ENCODE measurements around the gene DUSP9.

Gene DUSP9

GRCh38 chrX:153657161-153657560 lies 10.2 kb downstream of the DUSP9 start:
- DNase-seq (ENCODE audit: low read depth): no peak
- TF ChIP-seq, protein P1, sequence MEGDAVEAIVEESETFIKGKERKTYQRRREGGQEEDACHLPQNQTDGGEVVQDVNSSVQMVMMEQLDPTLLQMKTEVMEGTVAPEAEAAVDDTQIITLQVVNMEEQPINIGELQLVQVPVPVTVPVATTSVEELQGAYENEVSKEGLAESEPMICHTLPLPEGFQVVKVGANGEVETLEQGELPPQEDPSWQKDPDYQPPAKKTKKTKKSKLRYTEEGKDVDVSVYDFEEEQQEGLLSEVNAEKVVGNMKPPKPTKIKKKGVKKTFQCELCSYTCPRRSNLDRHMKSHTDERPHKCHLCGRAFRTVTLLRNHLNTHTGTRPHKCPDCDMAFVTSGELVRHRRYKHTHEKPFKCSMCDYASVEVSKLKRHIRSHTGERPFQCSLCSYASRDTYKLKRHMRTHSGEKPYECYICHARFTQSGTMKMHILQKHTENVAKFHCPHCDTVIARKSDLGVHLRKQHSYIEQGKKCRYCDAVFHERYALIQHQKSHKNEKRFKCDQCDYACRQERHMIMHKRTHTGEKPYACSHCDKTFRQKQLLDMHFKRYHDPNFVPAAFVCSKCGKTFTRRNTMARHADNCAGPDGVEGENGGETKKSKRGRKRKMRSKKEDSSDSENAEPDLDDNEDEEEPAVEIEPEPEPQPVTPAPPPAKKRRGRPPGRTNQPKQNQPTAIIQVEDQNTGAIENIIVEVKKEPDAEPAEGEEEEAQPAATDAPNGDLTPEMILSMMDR (IDR thresholded peaks at IDR 0.05; ENCODE audit: insufficient read depth, low read depth, low read length, missing control alignments): no peak
- H3K4me3 ChIP-seq (ENCODE audit: low read length): no peak overlapping the region

DNA sequence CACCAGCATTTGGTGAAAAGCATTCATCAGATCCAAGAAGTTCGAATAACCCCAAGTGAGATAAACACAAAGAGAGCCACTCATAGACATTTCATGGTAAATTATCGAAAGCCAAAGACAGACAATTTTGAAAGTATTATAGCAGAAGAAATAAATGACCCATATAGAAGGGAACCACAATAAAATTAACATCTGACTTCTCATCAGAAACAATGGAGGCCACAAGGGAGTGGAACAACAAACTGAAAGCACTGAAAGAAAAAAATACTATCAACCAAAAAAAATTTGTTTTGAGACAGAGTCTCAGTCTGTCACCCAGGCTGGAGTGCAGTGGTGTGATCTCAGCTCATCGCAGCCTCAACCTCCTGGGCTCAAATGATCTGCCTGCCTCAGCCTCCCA lies 12.3 kb downstream of the DUSP9 start:
- no peak overlapping the region for H3K4me3 ChIP-seq (ENCODE audit: low read length)
- DNase-seq (ENCODE audit: low read depth): no peak
- TF ChIP-seq, protein P1 (IDR thresholded peaks at IDR 0.05; ENCODE audit: insufficient read depth, low read depth, low read length, missing control alignments): no peak

GRCh38 chrX:153662266-153662665 lies 15.3 kb downstream of the DUSP9 start:
- H3K4me3 ChIP-seq (ENCODE audit: low read length): no peak overlapping the region
- DNase-seq (ENCODE audit: low read depth): peak; percentile 54
- TF ChIP-seq, protein P1 (IDR thresholded peaks at IDR 0.05; ENCODE audit: insufficient read depth, low read depth, low read length, missing control alignments): peak; percentile 48

GRCh38 chrX:153665726-153666306 lies 18.8 kb downstream of the DUSP9 start:
- no peak overlapping the region for H3K4me3 ChIP-seq (ENCODE audit: low read length)
- TF ChIP-seq, protein P1 (IDR thresholded peaks at IDR 0.05; ENCODE audit: insufficient read depth, low read depth, low read length, missing control alignments): no peak
- no peak for DNase-seq (ENCODE audit: low read depth)

GRCh38 chrX:153667281-153667955 lies 20.4 kb downstream of the DUSP9 start:
- DNase-seq (ENCODE audit: low read depth): no peak
- H3K4me3 ChIP-seq (ENCODE audit: low read length): peak overlapping the region; percentile 35
- TF ChIP-seq, protein P1 (IDR thresholded peaks at IDR 0.05; ENCODE audit: insufficient read depth, low read depth, low read length, missing control alignments): no peak

- H3K4me3 ChIP-seq (ENCODE audit: low read length): peak overlapping the region; percentile 35
- TF ChIP-seq, protein P1 (IDR thresholded peaks at IDR 0.05; ENCODE audit: insufficient read depth, low read depth, low read length, missing control alignments): peak; percentile 79
- peak; percentile 78 for DNase-seq (ENCODE audit: low read depth)
Measured at GRCh38 chrX:153667956-153668396, 21.0 kb downstream of the DUSP9 start.

All from epithelial cell of esophagus (primary cell).